ENCODE results near the gene PDCD11.

Gene PDCD11

DNA sequence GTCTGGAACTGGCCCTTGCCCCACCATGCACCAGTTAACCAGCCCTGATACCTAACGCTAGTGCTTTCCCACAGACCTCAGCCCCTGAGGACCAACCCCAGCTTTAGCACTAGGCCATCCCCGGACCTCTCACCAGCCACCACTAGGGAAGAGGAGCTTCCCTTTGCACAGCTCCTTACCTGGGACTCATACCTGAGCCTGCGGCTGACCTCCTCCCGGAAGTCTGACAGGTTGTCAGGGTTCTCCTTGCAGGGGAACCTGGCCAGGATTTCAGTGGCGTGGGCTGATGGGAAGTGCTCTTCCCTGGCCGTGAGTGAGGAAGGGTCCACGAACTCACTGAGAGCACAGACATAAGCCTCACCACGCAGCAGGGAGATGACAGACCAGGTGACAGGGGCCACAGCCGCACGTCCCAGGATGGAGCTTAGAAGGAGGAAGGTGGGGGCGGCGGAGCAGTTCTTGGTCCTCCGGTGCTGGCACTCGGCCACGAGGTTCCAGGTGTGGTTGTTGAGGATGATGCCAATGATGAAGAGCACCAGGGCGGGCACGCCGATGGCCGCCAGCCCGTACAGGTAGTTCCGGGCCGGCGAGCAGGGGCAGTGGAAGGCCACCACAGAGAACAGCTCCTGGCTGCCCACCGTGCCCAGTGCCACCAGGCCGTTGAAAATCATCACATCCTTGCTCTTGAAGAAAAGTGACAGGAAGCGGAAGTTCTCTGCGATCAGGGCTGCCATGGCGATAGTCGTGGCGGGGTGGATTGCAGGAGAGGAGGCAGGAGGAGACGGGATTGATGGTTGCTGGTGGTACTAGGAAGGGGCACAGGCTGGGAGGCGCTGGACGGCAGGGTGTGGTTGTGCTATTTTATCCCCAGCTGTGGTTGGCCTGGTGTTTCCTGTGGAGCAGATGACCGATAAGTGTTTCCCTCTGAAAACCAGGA is 53.0 kb downstream of the PDCD11 start:
- no peak for DNase-seq (ENCODE audit: low read depth in 2 of 2)

- DNase-seq (ENCODE audit: low read depth in 2 of 2) = no peak
Measured at GRCh38 chr10:103450201-103450695, 53.8 kb downstream of the PDCD11 start.

- peak; percentile 19 to 35 for DNase-seq (ENCODE audit: low read depth in 2 of 2)
Measured at GRCh38 chr10:103451091-103451813, 54.8 kb downstream of the PDCD11 start.

- DNase-seq (ENCODE audit: low read depth in 2 of 2) = peak; percentile 29 to 56
Measured at GRCh38 chr10:103451831-103452505, 55.5 kb downstream of the PDCD11 start, which contains the start of gene CALHM2. Gene CALHM2, minus strand, starts transcription at chr10:103452370. Its CDS starts 2,429 bp downstream, at chr10:103449941.

DNA sequence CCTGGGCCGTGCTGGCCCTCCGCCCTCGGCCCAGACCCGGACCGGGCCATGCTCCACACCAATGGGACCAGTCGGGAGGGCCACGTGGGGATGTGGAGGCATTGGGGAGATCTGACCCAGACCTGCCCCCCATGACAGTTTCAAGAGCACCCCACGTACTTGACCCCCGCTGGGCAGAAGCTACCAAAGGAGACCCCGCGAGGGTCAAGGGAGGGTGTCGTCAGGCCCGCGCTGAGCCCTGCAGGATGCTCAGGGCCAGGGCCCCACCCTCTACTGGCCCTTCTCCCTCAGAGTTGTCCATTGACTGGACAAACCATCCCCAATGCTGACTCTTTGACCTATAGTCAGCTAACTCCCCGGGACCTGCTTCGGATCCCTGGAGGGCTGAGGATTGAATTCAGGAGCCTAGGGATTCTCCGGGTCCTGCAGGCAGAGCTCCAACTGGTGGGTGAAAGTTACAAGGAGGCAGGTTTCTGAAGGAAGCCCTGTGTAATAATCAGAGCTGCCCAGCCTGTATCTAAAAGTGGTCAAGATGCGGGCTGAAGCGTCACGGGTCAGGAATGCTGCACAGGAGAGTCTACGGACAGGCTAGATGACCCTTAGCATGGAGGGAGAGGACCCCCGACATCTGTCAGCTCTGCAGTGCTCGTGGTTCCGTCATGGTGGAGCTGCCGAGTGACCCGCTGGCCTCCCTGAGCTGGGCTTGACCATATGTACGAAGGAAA is 56.2 kb downstream of the PDCD11 start:
- no peak for DNase-seq (ENCODE audit: low read depth in 2 of 2)

DNA sequence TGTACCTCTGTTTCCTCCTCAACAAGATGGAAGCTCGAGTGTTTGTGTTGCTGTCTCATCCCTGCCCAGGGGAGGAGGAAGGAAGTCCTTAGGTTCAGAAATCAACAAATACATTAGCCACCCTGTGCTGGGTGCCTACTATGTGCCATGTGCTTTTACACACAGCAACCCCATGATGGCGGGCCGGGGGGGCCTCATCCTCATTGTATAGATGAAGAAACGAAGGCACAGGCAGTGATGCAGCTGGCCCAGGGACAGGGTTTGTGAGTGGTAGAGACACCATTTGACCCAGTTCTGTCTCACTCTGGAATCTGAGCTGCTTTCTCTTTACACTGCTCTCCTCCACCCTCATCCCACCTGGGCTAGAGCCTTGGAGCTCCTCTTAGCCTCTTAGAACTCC is 57.6 kb downstream of the PDCD11 start:
- no peak for DNase-seq (ENCODE audit: low read depth in 2 of 2)

DNA sequence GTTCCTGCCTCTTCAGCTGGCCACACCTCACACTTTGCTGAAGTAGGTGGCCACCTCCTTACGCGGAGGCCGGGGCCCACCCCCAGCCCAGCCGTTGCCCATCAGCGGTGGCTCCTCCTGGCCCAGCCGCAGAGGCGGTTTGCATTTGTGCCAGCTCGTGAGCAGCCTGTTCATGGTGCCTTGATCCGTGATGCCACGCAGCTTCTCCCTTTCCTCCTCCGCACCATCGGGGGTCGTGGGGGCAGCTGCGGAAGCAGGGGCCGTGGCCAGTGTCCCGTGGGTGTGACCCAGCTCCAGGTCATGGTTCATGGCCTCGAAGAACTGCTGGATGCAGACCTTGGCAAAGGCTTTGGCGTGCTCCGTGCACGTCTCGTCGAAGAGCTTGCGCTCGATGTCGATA is 58.8 kb downstream of the PDCD11 start:
- no peak for DNase-seq (ENCODE audit: low read depth in 2 of 2)

- DNase-seq (ENCODE audit: low read depth in 2 of 2) = no peak
Measured at GRCh38 chr10:103456074-103456660, 59.7 kb downstream of the PDCD11 start.

DNA sequence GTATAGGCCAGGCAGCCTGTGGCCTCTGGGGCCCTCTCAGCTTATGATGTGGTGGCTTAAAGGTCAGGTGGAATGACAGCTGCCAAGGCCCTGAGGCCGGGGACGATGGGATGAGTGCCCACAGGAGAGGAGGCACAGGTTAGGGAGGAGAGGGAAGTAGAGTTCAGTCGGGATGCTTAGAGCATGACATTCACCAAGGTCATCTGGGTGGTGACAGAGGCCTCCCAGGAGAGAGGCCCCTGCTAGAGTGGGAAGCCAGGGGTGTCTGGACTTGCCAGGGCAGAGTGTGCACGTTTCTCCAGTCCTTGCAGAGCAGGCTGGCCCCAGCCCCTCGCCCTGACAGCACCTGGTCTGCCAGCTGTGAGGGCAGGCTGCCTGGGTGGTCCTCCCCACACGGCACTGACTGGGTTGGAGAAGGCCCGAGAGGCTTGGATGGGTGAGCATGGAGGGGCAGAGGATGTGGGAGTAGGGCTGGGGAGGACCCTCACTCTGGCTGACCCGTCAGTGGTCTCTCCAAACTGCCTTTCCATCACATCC is 60.8 kb downstream of the PDCD11 start:
- DNase-seq (ENCODE audit: low read depth in 2 of 2) = no peak

DNA sequence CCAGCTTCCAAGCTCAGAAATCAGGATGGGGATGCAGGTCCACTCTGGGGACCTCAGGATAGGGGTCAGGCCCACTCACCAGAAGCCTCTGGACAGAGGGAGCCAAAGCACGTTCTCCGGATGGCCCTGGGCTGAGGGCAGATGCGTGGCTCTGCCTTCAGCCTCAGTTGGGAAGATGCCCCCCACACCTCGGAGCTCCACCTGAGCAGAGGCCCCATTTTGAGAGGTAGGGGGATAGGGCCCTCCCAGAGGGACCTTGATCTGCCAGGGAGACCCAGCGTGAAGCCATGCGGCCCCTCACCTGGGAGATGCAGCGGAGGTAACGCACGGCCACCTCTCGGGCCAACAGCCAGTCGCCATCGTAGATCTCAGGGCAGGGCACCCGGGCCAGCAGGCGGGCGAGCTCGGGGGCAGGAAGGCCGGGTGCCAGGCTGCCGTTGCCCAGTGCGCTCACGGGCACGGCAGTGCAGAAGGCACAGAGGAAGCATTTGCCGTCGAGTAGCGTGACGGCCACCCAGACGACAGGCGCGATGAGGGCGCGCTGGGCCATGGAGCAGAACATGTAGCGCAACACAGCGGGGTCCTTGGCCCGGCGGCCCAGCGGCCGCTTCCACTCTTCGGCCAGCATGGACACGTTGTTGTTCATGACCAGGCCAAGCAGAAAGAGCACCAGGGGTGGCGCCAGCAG is 61.6 kb downstream of the PDCD11 start:
- no peak for DNase-seq (ENCODE audit: low read depth in 2 of 2)

DNA sequence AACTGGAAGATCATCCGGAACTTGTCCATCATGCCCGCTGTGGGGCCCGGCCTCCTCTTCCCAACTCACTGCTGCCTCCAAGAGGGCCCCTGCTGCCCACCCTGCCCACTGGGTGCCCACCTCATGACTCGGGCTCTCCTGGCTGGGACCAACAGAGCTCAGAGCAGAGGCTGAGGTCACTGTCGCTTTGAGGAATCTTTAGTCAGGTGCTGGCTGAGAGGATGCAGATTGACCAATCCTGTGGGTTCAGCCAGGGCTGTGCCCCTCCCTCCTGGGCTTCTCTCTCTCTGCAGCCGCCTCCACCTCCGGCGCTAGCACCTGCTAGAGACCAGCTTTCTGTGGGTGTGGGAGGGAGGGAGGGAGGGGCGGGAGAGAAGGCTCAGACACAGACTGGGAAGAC is 62.3 kb downstream of the PDCD11 start, which contains the start of gene CALHM1:
CALHM1 (minus strand) TSS at position 181 of the 400 bp plus-strand sequence; CDS start at position 32, 149 bp downstream.
- no peak for DNase-seq (ENCODE audit: low read depth in 2 of 2)

- DNase-seq (ENCODE audit: low read depth in 2 of 2) = no peak
Measured at GRCh38 chr10:103459615-103460014, 63.2 kb downstream of the PDCD11 start.

DNA sequence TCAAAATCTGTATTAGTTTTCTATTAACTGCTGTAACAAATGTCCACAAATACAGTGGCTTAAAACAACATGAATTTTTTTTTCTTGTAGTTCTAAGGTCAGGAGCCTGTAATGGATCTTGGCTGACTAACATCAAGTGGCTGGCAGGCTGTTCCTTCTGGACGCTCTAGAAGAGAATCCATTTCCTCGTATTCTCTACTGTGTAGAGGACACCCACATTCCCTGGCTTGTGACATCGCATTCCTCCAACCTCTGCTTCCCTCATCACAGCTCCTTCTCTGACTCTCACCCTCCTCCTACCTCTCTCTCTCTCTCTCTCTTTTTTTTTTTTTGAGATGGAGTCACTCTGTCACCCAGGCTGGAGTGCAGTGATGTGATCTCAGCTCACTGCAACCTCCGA is 67.1 kb downstream of the PDCD11 start:
- no peak for DNase-seq (ENCODE audit: low read depth in 2 of 2)

GRCh38 chr10:103465411-103466179 is 69.2 kb downstream of the PDCD11 start:
- DNase-seq (ENCODE audit: low read depth in 2 of 2) = no peak

- DNase-seq (ENCODE audit: low read depth in 2 of 2) = no peak
Measured at GRCh38 chr10:103466734-103467133, 70.3 kb downstream of the PDCD11 start.

DNA sequence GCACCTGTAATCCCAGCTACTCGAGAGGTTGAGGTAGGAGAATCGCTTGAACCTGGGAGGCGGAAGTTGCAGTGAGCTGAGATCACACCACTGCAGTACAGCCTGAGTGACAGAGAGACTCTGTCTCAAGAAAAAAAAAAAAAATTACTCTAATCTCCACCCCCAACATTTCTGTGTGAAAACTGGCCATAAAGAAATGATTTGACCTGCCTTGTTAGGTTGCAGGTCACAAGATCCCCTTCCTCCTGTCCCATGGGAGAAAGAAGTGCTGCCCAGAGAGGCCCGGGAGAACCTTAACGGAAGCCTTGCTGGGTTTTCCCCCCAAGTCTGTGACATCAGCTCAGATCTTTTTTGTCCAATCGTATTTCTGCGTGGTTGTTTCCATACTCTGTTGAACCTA is 71.0 kb downstream of the PDCD11 start:
- no peak for DNase-seq (ENCODE audit: low read depth in 2 of 2)

- no peak for DNase-seq (ENCODE audit: low read depth in 2 of 2)
Measured at GRCh38 chr10:103469201-103469600, 72.8 kb downstream of the PDCD11 start.

- DNase-seq (ENCODE audit: low read depth in 2 of 2) = peak in 1 of 2 donors; percentile 37
Measured at GRCh38 chr10:103470761-103471653, 74.6 kb downstream of the PDCD11 start.

All from activated CD4-positive, alpha-beta T cell treated with anti-CD3 and anti-CD28 coated beads for 24 hours (primary cell).